Skeletal muscle tissue (tissue), 4 donors: ENCODE data around the gene CACNA2D3. TPM values are rescaled to one million over a fixed set of nuclear protein-coding genes. Genes with fewer than 3 reads are reported as not detected.

Source experiments
- H3K27ac ChIP-seq: one replicate; pipeline ENCODE4 v1.7.0; 2013; ENCODE audit warnings: mild to moderate bottlenecking, low read depth, low read length, inconsistent platforms
- H3K27me3 ChIP-seq, 3 donors: one replicate each; pipeline ENCODE4 v1.7.0; 2013; ENCODE audit warnings: low read length in 3 of 3; ENCODE audit not compliant: control insufficient read depth in 3 of 3, insufficient read depth in 3 of 3
- H3K36me3 ChIP-seq, 3 donors: one replicate each; pipeline ENCODE4 v1.7.0; 2013; ENCODE audit warnings: low read length in 3 of 3; ENCODE audit not compliant: control insufficient read depth in 3 of 3, insufficient read depth in 3 of 3
- H3K4me1 ChIP-seq, 3 donors: one replicate each; pipeline ENCODE4 v1.7.0; 2013; ENCODE audit warnings: low read length in 3 of 3, mild to moderate bottlenecking in 3 of 3; ENCODE audit not compliant: control insufficient read depth in 3 of 3, insufficient read depth in 3 of 3
- H3K4me3 ChIP-seq, 3 donors: one replicate each; pipeline ENCODE4 v1.7.0; 2013; ENCODE audit warnings: low read length in 3 of 3
- H3K9ac ChIP-seq, 3 donors: one replicate each; pipeline ENCODE4 v1.7.0; 2013; ENCODE audit warnings: low read length in 3 of 3, mild to moderate bottlenecking in 3 of 3, moderate library complexity in 2 of 3, low read depth in 1 of 3
- H3K9me3 ChIP-seq, 3 donors: one replicate each; pipeline ENCODE4 v1.7.0; 2013; ENCODE audit warnings: low read length in 3 of 3; ENCODE audit not compliant: control insufficient read depth in 3 of 3
- total RNA-seq: library from RNA; depleted of rRNA; stranded (reverse); fragments of >200 nt; gene quantifications from one replicate; pipeline ENCODE4 v1.2.3, GENCODE V29; 2014
- donor health status: Osteomylitis.

Gene CACNA2D3
- total RNA-seq, 1 donor from 2014 or later = 3.1 TPM

DNA sequence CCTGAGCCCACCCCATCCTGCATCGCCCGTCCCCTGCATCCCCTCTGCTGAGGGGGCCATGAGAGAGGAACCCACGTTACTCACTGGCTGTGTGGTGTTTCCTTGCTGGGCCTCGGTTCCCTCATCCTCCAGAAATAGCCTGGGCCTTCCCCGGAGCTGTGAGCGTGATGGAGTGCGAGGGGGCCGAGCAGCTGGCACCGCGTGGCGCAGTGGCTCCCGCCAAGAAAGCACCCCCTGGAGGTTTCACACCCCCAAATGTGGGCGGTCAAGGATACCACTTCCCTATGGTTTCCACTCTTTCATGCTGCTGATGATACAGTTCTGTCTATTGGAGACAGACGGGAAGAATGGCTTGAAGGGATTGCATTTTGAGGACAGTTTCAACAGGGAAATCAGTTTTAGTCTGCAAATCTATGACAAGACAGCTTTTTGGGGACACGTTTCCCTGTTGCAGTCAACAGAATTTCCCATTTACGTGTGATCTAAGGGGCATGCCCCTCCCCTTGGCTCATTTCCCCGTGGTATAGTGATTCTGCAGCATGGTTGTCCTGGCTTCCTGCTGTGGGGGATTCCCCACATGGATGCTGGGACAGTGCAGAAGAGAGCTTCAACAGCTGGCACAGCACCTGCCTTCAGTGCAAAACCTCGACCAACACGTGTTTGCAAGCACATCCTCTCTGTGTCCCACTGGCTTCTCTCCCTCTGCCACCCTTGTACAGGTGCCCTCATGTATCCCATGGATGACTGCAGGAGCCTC, 428.0 kb downstream of the CACNA2D3 start:
- H3K9me3 ChIP-seq = no peaks in the 10 kb centered on the region
- H3K4me3 ChIP-seq = no peak overlapping the region
- H3K27me3 ChIP-seq = no peaks in the 10 kb centered on the region
- no peaks in the 10 kb centered on the region for H3K36me3 ChIP-seq
- H3K9ac ChIP-seq = no peak overlapping the region
- H3K4me1 ChIP-seq = no peaks in the 10 kb centered on the region
- no peak overlapping the region for H3K27ac ChIP-seq

DNA sequence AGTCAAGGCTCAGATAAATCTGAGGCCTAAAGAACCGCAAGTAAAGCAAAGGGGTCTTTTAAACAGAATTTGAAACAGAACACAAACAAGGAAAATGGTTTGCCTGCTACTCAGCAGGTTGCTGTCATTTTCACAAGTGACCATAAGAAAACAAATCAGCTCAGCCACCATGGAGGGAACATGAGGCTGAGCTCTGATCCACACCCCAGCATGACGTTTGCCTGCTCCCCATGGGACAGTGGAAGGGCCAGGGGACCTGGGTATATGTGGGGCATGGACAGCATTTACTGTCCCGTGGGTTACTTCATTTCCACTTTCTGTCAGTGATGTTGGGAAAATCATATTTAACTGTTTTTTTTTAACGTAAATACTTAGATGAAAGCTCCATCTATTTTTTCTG, 434.3 kb downstream of the CACNA2D3 start:
- Histone ChIP-seq H3K36me3 (no peaks in the 10 kb centered on the region), H3K4me1 (peaks cover 0 to 8% (median 2%) of the 10 kb centered on the region in 3 donors), H3K9ac (no peak overlapping the region), H3K9me3 (no peaks in the 10 kb centered on the region), H3K27ac (no peak overlapping the region), H3K4me3 (no peak overlapping the region), H3K27me3 (no peaks in the 10 kb centered on the region)

DNA sequence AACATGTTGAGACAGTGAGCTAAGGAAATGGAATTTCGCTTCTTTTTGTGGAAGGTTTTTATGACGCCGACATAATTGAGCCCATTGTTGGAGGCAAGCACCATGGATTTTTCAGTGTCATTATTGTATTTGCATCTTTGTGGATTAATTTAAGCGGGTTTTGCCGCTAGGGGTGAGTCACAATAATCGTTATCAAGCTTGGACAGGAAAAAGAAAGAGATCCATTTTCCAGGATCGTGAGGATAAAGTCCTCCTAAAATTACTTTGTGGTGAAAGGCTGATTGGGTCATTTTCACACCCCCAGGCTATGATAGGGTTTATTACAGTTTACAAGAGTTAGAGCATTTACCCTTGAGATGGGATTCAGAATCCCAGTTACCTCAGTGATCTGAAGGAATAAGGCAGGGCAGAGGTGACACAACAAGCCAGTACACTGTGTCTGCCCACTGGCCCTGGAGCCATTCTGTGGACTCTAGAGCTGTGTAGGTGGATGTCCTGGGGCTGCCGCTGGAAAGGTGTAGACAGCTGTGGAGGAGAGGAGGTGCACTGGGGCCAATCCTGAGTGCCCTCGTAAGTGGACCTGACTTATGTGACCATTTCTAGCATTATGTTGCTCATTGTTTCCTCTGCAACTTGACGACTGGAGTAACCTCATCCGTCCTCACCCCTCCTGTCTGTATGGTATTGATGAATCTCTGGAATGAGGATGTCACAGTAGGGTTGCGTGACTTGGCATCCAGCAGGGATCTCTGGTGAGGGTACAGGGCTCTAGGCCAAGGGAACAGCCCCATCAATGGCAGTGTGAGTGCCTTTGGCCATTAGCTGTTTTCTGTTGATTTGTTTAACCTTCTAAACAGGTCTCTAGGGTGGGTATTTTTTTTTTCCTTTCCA, 435.4 kb downstream of the CACNA2D3 start:
- H3K27me3 ChIP-seq = no peaks in the 10 kb centered on the region
- no peak overlapping the region for H3K27ac ChIP-seq
- no peak overlapping the region for H3K4me3 ChIP-seq
- H3K9ac ChIP-seq = no peak overlapping the region
- no peaks in the 10 kb centered on the region for H3K36me3 ChIP-seq
- H3K9me3 ChIP-seq = no peaks in the 10 kb centered on the region
- H3K4me1 ChIP-seq = peaks cover 0 to 8% (median 2%) of the 10 kb centered on the region in 3 donors

DNA sequence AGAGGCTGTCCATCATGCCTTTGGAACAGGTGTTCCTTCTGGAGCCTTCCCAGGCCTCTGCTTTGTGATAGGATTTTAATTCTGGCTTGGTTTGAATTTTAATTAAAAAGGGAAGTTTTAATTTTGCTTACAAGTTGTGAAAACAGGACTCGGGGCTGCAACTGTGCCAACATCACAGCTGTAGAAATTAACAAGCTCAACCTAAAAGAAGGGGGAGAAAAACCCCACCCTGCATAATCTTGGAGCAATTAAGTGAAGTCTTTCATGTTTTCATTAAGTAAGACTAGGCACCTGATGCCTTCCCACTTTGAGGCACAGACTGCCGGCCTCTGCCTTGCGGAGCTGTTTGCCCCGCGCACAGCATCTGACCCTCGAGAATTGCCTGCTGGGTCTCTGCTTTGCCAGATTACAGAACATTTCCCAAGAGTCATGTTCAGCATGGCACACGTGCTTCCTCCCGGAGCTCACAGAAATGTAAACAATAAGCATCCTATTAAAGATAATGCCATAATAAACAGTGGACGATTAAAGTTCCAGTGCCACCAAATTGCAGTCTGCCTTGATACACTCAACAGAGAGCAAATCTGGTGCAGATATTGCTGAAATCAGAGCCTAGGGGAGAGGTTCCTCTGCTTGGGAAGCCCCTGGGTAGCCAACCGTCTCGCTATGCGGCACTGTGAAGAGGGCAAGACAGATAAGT, 441.3 kb downstream of the CACNA2D3 start:
- H3K4me1 ChIP-seq = no peaks in the 10 kb centered on the region

DNA sequence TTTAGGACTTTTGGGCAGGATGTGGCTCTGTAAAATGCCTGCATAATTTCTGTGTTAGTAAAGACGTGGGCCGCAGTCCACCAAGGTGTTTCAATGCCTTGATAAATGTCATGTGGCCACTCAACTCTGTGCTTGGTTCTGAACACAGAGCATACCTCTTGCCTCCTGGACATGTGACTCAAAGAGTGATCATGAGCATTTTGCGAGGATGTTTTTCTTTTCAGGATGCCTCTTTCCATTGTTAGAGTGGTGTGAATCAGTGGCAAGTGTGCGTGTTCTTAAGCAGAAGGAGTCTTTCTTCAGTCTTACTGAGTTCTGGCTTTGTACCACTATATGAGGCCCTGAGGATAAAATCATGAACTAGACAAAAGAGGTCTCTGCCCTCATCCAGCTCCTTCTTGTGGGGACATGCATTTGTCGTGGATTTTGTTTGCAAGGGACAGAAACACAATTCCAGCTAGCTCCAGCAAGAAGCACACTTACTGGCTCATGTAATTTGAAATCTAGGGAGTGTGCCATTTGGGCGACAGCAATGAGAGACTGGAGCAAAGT, 442.1 kb downstream of the CACNA2D3 start:
- Histone ChIP-seq H3K9me3 (no peaks in the 10 kb centered on the region), H3K9ac (no peak overlapping the region), H3K27ac (no peak overlapping the region), H3K4me3 (no peak overlapping the region), H3K4me1 (no peaks in the 10 kb centered on the region), H3K36me3 (no peaks in the 10 kb centered on the region), H3K27me3 (no peaks in the 10 kb centered on the region)

More for the DNA sequence above, 441.3 kb downstream of the CACNA2D3 start:
- Histone ChIP-seq H3K36me3 (no peaks in the 10 kb centered on the region), H3K27ac (no peak overlapping the region), H3K9me3 (no peaks in the 10 kb centered on the region), H3K27me3 (no peaks in the 10 kb centered on the region), H3K4me3 (no peak overlapping the region), H3K9ac (no peak overlapping the region)

DNA sequence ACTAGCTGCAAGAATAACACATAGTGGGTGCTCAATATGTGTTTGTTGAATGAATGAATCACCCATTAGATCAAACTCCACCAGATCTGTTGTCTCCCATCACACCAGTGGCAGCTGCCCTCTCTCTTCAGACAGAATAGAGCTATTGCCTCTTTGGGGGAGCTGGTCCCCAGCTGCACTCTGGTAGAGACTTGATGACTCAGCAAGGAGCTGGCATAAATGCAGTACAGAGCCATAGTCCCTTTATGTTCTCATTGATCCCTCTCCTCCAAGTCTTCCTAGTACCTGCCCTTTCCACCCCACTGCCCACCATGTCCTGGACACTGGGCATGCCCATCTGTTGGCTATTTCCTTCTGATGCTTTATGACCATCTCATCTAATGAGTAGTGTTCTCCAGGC, 443.6 kb downstream of the CACNA2D3 start:
- Histone ChIP-seq H3K27me3 (no peaks in the 10 kb centered on the region), H3K4me3 (no peak overlapping the region), H3K9ac (no peak overlapping the region), H3K27ac (no peak overlapping the region), H3K36me3 (no peaks in the 10 kb centered on the region), H3K4me1 (no peaks in the 10 kb centered on the region), H3K9me3 (no peaks in the 10 kb centered on the region)

DNA sequence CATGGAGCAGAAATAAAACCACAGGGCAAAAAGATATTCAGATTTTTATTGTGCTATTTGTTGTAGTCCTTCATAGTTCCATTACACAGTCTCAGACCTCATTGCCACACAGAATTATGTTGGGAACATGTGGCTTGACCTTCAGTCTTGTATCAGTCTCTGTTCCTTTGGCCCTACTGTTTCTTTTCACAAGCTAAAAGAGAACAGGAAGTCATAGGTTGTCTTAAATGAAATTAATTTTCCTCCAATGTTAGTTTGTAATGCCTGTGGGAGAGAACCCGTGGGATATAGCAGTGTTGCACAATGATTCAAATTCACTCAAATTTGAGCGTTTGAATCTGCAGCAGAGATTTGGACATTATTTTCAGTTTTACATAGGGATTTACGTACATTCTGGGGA, 445.6 kb downstream of the CACNA2D3 start:
- H3K27me3 ChIP-seq = no peaks in the 10 kb centered on the region
- H3K4me1 ChIP-seq = no peaks in the 10 kb centered on the region
- H3K9me3 ChIP-seq = no peaks in the 10 kb centered on the region
- no peak overlapping the region for H3K4me3 ChIP-seq
- no peak overlapping the region for H3K27ac ChIP-seq
- no peak overlapping the region for H3K9ac ChIP-seq
- H3K36me3 ChIP-seq = no peaks in the 10 kb centered on the region

DNA sequence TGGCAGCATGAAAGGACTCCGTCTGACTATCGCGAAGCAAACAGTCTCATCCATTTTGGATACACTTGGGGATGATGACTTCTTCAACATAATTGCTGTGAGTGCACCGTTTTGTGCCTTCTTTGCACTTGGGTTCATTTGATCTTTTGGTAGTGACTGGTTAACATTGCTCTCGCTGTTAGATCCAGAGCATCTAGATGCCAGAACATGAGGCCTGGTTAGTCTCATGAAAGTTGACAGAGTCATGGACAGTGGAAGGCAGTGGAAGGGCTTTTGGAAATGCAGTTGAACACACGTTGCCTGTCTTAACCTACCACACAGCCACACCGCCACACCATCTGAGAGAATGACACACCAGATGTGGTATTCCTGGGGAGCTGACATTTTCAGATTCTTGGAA, 447.7 kb downstream of the CACNA2D3 start:
- no peaks in the 10 kb centered on the region for H3K36me3 ChIP-seq
- no peak overlapping the region for H3K4me3 ChIP-seq
- no peaks in the 10 kb centered on the region for H3K27me3 ChIP-seq
- no peaks in the 10 kb centered on the region for H3K4me1 ChIP-seq
- H3K9me3 ChIP-seq = no peaks in the 10 kb centered on the region
- H3K9ac ChIP-seq = no peak overlapping the region
- H3K27ac ChIP-seq = no peak overlapping the region

DNA sequence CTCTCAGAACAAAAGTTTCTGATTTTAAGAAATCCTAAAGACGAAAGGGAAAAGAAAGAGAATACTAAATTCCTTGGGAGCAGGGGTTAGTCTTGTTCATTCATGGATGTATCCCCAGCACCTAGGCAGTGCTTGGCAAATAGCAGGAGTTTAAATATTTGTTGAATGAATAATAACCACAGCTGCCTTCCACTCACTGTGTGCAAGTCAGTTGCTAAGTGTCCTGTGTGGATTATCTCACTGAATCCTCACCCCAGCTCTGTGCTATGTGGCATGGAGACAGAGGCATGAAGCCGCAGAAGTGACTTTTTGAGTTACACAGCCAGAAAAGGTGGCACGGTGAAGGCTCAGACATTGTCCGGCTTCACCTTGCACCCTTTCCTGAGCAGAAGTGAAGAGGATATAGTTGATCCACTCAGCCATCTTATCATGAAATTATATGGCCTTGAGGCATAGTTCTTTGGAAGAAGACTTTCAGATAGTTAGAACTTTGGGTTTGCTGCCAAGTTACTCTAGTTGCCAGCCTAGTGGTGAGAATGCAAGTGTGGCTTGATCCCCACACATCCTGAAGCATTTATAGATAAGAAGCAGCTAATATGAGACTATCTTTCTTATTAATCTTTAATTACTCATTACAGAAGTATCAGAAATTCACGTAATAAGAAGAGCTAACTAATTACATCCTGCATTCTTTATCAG, 450.0 kb downstream of the CACNA2D3 start:
- Histone ChIP-seq H3K27me3 (no peaks in the 10 kb centered on the region), H3K9me3 (no peaks in the 10 kb centered on the region), H3K27ac (no peak overlapping the region), H3K4me3 (no peak overlapping the region), H3K36me3 (no peaks in the 10 kb centered on the region), H3K4me1 (no peaks in the 10 kb centered on the region), H3K9ac (no peak overlapping the region)
